ENCODE results near the gene SLIT3.

SLIT3 gene

DNA sequence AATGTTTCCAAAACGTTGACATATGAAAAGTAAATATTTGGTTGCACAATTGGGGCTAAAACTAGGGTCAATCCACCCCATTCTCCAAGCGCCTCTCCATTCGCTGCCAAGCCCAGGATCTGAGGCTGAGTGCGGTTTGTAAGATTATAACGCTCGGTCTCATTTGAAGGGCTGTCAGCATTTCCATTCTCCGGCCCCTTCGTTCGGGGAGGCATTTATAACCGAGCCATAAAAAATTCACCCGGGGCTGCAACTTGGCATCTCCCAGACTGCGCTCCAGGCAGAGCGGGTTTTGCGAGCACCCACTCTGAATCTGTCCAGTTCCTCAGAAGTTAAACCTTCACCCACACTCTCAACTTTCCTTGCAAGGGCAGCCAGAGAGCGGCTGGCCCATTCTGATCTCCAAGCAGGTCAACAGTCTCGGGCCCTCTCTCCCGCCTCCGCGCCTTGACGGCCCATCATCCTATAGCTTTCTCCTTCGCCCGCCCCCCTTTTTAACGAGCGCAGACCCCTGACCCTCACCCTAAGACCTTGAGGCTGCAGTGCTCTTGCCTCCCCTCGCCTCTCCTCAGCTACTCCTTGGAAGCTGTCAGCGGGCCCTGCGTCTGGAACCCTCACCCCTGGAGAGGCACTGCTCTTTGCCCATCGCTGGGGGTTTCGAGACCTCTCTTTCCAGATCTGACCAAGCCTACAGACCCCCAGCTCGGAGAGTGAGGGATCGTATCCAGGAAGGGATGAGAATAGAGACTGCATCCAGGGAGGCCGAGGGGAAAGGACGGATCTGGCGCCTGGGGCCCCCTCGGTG lies 1.1 kb downstream of the SLIT3 start:
- no peak for DNase-seq

DNA sequence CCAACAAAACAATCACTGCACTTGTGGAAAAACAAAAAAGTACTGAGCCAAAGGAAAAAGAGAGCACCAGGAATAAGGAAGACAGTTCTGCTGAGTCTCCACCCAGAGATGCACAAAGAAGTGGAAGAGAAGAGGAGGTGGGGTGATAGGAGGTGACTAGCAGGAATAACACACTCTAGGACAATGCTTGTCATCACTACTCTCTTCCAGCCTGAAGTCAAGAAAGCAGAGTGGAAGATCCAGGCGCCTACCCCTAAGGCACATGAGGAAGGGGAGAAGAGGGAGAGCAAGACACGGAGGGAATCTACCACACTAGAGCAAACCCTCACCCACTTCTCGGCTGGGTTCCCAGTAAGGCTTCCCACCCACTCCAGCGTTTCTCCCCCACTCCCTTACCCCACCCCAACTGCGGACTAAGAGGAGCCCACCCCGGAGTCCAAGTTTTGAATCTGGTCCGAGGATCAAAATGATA lies 1.7 kb downstream of the SLIT3 start:
- DNase-seq = no peak

DNA sequence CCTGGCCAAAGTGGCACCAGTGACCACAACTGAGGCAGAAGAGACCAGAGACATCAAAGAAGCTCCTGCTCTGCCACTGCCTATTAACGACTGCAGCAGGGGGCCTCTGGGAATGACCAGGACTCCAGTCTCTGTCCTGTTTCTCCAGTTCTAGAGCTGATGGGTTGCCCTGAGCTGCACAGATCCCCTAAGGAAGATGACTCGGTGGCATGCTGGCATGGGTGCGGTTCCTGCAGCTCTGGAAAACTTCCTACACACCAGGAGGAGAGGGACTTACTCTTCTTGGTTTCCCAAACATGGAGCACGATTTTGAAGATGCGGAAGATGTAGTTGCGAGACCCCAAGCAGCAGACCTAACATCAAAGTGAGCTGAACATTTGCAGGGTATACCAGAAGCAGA lies 2.7 kb downstream of the SLIT3 start:
- DNase-seq = no peak

DNA sequence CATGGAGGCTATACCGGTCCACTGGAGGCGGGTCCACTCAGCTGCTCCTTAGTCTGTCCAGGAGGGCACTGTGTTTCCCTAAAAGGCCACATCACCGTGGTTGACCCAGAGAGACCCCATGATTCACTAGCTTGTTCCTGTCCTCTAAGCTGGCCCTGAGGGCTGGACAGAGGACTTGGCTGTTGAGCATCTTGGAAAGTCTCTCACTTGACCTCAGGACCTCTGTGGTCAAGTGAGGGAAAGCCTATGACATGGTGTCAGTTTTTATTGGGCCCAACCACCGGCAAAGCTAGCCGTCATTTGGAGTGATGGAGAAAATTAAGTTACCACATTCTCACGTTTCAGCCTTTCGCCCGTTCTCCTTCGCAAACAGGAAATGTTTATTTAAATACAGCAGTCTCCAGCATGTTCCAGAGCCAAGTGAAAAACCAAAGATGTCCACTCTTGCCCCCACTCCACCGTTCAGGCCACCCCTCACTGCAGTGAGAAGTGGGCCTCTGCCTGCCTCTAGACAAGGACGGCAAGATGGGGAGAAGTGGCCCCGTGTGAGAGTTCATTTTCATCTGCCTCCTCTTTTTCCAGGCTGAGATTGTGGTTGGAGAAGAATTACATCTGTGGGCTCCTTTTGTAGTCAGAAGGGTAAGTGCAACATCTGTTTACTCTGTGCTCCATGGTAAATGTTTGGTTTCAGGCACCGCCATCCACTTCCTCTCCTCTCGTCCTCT lies 4.4 kb downstream of the SLIT3 start:
- no peak for DNase-seq

DNA sequence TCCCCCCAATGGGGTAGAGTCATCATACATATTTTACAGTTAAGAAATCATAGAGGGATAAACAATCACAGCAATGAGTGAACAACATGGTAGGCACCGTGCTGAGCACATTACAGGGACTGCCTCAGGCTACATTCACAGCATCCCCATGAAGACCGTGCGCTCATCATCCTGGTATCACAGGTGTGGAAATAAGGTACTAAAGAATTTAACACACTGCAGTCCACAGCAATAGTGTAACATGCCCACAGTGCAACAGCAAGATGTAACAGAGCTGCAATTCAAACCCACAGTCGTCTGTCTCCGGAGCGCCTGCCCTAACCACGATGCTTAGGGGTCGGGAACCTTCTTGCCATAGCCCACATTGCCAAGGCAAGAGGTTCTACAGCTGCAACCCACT lies 5.6 kb downstream of the SLIT3 start:
- DNase-seq = no peak

DNA sequence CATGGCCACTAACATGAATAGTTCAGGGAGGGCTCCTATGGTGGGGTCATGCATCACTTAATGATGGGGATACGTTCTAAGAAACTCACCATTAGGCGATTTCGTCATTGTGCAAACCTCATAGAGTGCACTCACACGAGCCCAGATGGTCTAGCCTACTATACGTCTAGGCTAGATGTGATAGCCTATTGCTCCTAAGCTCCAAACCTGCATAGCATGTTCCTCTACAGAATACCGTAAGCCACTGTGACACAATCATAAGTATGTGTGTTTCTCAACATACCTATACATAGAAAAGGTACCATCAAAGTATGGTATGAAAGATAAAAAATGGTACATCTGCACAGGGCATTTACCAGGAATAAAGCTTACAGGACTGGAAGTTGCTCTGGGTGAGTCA lies 6.3 kb downstream of the SLIT3 start:
- DNase-seq = no peak

DNA sequence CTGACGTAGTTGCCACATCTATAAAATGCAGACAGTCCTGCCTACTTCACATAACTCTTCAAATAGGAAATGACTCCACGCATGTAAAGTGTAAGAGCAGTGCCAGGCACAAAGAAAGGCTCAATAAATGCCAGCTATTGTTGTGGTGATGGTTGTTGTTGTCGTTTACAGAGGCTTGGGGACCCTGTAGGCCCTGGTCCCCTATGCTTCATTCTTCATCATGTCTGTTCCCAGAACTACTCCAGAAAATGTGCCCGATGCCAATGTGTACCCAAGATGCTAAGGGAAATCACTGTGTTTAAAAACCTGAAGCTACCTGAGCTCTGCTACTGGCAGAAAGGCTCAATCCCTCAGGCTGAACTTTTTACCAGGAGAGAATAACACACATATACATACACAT lies 9.1 kb downstream of the SLIT3 start:
- no peak for DNase-seq

DNA sequence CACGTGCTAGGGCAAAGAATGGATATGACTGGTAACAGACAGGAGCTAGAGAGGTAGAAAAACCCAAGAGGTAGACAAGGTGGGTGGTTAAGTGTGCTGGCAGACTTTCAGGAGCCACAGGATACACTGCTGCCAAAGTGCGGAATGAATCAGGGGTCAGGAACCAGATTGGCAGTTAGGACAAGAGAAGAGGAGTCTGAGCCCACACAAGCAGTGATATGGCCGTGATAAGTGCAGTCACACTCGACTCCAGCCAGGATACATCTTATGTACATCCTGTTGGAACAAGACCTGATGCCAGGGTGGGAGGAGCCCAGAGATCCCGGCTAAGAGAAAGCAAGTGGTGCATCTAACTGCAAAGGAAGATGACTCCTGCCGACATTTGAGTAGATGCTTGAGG lies 10.0 kb downstream of the SLIT3 start:
- DNase-seq = no peak

DNA sequence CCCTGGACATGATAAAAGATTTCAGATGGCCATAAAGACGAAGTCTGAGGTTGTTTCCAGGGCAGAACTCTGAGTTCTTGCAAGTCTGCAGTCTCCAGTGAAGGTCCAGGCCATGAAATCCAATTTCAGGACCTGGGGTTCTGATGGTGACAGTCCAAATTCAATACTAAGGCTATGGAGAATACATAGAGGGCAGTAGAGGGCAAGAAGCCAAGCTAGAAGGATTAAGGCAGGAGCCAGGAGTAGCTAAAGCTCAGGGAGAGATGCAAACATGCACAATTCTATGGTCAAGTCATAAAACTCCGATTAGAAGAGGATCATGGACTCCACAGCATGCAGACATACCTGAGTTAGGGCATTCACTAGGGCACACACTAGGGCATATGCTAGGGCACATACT lies 11.4 kb downstream of the SLIT3 start:
- DNase-seq = no peak

DNA sequence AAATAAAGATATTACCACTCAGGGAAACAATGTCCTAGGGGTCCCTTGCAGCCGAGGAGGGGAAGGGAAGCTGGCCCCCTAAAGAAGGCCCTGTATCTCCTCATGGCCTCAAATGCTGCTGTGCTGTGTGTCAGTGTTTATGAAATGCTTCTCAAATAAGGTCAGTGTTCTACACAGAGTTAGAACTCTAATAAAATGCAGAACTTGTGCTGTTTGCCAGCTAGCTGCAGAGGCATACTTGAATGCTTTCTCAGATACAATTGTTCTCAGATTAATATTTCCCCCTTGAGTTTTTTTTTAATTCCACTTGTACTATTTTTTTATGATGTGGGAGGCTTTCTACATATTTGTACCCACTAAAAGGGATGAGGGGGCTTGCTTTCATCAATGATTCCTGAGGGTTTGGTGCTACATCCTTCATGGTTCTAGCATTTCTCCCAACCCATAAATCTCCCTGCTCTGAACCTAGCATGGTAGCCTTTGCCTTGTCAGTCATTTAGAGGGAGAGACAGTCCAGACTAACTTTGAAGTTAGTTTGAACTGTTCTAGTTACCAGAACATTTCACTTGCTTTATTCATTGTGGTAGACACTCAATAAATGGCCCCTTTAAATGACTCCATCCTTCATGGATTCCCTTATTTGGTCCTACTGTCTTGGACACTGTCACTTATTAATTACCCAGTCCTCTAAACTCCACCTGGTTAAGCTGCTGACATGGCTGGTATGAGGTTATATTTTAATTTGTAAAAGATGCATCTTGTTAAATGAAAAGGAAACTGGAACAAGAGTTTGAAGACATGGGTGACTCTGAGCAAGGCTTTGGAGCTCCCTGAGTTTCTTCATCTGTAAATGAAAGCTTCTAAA lies 12.6 kb downstream of the SLIT3 start:
- no peak for DNase-seq

DNA sequence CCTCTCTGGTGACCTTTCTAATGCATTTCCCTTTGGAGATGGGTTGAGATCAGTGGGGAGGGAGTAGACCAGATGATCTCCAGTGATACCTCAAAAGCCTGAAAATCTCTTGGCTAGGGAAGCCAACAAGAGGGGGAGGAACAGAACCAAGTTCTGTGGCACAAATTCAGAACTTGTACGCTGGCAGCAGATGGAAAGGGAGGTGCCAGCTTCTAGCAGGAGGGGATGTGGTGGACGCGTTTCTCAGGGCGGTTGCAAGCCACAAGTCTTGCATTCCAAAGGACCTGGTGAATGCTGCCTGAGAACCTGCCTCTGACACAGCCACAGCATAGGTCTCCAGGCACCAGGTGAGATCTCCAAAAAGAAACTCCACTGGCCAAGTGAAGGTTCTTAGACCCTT lies 13.4 kb downstream of the SLIT3 start:
- peak in 1 of 56 donors; percentile 3 for DNase-seq

DNA sequence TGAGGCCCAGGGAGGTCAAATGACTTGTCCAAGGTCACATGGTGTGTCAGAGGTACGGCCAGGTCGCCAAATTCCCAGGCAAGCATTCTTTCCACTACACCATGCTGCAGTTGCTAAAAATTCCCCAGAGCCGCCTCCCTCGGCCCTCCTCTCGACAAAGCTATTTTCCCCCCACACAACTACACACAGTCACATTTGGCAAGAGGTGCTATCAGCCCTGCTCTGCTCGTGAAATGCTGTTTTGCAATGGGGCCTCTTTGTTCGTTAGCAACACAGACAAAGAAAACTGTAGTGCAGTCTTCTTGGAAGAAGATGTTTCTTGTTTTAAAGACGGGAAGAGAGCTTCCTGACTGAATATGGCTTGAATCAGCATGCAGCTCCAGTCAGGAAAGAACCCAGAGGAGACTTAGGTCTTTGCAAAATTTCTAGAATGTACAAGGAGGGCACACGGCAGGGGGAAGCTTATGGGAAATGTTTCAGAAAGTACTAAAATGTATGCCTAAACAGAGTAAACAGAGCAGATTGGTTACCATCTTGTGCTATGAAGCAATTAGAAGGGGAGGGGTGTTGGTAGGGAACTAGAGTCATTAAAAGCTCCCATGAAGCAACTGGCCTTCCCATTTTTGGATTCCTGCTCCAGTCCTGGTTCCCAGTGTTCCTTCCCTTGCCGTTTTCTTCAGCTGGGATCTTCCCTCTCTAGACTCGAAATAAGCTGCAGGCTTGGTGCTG lies 14.2 kb downstream of the SLIT3 start:
- peak in 19 of 56 donors; percentile 5 to 66 (median 14) for DNase-seq

DNA sequence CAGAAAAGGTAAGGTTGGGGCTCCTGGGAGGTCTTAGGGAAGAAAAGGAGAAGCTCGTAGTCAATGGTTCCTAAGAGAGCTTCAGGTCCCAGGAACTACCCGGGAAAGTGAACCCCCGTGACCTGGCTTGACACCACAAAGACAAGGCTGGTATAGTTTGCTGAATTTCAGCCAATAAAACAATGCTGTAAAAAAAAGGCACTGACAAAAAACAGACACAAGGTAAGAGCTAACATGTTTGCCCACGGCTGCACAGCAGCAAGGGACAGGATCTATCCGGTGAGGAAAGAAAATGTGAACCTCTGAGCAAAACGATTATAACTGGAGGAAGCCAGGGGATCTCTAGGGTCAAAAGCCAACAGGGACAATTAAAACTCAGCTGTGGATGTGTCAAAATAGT lies 17.1 kb downstream of the SLIT3 start:
- no peak for DNase-seq

DNA sequence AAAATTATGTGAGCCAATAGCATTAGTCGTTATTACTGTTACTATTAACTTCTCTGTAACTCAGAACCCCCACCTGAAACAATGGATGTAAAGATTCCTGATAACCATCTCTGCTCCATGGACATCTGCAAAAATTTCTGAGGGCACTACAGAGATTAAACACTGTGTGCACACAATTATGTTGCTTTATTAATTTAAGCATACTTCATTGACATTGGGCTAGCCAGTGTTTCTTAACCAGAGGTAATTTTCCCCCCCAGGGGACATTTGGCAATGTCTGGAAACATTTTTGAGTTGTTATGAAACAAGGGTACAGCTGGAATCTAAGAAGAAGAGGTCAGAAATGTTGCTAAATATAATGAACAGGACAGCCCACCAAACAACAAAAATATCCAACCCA lies 19.3 kb downstream of the SLIT3 start:
- DNase-seq = no peak

DNA sequence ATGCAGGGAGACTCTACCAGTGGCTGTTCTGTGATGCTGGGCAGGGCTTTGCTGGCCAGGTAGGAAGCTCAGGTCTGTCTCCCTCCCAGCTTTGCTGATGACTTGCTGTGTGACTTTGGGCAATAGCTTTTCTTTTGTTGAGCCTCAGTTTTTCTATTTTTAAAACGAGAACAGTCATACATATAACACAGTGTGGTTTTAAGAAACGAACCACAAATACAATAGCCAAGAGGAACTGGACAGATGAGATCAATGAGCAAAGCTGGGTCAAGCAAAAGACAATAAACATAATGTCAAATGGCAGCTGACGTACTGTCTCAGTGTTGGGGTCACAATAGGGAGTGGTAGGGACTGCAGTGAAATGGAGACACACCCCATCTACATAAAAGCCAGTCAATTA lies 20.2 kb downstream of the SLIT3 start:
- DNase-seq = no peak

DNA sequence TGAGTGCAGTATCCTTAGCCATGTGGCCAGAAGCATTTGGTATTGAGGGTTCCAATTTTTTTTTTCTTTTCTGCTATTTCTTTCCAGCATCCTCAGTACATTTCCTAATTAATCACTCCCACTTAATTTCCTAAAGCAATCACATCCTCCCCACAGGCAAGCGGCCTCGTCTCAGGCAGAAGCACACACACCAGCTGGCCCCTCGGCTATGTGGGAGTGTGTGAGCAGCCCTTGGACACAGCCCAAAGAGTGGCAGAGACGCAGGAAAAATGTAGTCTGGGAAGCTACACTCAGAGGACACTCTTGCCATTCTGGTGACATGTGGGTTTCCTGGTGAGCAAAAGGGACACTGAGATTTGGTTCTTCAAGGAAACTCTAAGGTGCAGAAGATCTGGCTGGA lies 20.7 kb downstream of the SLIT3 start:
- DNase-seq = peak in 33 of 56 donors; percentile 5 to 73 (median 30)

DNA sequence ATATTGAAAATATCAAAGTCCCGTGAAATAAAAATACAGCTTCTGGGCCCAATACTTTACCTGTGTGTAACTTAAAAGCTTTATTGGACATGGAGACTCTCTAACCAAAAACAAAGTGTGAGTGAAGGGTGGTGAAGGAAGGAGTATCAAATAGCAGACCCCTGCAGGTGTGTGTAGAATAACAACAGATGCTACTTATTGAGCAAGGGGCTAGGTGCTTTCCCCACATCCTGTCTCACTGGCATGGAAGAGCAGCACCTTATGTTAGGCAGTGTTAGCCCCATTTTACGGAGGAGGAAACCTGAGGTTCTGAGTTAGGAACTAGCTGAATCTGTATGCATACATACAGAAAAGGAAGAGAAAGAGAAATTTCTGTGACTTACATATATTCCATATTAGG lies 21.8 kb downstream of the SLIT3 start:
- no peak for DNase-seq

DNA sequence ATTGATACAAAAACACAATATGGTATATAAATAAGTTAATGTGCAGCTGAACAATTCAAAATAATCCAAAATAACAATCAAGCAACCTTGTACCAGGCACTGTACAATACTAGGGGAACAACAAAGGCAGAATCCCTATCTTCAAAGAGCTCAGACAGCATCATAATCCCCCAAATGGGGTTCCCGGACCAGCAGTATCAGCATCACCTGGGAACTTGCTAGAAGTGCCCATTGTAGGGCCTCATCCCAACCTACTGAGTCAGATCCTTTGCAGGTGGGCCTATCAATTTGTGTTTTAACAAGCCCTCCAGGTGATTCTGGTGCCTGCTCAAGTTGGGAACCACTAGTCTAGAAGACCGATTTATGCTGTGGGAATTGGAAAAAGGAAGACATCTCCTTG lies 27.1 kb downstream of the SLIT3 start:
- no peak for DNase-seq

DNA sequence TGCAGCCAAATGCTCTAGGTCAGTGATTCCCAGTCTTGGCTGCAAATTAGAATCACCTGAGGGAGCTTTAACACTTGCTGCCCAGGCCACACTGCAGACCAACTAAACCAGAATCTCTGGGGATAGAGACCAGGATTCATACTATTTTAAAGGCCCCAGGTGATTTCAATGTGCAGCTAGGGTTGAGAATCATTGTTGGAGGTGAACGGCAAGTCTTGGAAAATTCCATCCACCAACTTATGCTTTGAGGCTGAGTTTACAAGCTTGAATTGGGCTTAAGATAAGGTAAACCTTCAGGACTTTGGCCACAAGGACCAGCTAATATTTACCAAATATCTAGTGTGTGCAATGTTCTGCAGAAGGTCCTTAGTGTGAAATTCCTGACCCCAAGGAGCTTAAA lies 27.5 kb downstream of the SLIT3 start:
- DNase-seq = no peak

DNA sequence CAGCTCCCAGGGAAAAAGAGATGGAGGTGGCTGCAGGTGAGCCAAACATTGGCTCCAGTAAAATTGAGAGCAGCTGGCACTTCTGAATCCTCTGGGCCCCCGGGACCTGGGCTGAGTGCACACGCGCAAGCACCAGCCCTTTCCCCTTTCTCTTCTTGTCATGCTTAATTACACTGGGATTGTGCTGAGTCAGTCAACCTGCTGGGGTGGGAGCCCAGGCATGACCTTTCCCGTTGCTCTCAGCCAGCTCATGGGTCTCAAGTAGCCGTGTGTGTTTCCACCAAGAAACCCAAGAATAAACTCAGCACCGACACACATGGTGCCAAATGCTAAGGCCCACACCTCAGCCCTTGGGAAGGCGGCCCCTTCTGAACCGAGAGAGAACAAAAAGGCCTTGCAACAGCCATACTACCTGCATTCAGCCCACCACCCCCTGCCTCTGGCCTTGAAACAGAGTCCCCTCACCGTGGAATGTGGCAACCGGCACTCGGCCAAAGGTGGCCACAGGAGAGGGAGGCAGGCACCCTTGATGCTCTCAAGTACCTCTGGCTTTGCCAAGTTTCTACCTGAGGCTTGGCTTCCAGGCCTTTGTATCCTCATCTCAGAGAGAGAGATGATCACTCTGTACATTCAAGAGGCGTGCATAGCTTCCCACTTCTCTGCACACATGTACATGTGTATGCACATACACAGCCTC lies 28.1 kb downstream of the SLIT3 start:
- DNase-seq = no peak

DNA sequence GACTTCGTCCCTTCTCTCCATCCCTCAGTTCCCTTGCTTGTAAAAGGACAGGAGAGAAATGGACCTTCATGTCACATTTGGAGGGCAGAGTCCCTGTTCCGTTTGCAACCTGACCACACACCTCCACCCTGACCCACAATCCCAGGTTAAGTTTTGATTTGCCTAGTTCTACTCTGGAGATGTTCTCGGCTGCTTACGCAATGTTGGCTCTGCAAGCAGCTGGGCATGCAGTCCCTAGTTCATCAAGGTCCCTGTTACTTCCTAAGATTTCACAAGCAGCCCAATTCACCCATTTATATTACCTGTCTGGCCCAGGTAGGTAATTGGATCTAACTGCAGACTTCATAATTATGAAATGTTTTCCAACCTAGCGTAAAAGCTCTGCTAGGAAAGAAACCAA lies 28.8 kb downstream of the SLIT3 start:
- no peak for DNase-seq

Measured in amygdala (tissue), 56 donors.